Stimulated activated CD4-positive, alpha-beta T cell treated with anti-CD3 and anti-CD28 coated beads, Interleukin-2, amount 100 ng/mL, for 48 hours (primary cell): ENCODE measurements around the gene KCNJ18.
"Not testable (repeated sequence)": the region's sequence is repeated elsewhere in the genome, so short reads cannot be mapped to it uniquely, and the experiment has no call there.

Experiments
- DNase-seq, 2 donors: peaks; one replicate each; pipeline ENCODE4 v3.0.0-alpha.2; 2020

Gene KCNJ18

DNA sequence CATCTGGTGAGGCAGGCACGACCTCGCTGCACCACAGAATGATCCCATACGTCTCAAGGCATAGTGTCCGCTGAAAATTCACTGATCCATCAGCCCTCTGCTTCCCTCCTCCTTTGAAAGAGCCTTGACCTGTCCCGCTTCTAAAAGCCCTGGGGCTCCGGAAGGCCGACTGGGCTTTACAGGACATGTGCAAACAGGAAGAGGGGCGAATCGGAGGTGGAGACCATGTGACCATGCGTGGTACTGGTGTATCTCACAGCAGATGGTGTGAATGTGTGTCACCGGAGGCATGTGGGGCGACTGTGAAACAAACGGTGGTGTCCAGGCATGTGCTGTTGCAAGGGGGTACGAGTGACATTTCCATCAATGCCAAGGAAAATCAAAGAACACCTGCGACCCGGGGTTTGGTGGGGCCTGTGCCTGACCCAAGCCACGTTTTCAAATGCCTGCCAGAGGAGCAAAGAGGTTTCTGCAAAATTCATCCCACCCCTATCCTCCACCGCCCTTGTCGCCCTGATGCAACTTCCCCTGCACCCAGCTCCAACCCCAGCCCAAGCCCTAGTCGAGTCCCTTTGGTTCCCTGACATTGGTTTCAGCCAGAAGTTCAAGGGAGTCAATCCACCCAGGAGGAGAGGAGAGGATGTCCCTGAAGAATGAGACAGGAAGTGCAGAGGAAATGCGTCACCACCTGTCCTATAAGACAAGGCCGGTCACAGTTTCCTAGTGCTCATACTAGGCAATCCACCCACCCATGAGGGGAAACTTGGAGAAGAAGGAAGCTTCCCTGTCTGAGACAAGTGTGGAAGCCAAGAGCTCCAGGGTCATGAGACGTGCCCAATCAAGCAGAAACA is 5.9 kb upstream of the KCNJ18 start:
- no peak for DNase-seq

GRCh38 chr17:21687136-21687953 is 5.0 kb upstream of the KCNJ18 start:
- DNase-seq = no peak

DNA sequence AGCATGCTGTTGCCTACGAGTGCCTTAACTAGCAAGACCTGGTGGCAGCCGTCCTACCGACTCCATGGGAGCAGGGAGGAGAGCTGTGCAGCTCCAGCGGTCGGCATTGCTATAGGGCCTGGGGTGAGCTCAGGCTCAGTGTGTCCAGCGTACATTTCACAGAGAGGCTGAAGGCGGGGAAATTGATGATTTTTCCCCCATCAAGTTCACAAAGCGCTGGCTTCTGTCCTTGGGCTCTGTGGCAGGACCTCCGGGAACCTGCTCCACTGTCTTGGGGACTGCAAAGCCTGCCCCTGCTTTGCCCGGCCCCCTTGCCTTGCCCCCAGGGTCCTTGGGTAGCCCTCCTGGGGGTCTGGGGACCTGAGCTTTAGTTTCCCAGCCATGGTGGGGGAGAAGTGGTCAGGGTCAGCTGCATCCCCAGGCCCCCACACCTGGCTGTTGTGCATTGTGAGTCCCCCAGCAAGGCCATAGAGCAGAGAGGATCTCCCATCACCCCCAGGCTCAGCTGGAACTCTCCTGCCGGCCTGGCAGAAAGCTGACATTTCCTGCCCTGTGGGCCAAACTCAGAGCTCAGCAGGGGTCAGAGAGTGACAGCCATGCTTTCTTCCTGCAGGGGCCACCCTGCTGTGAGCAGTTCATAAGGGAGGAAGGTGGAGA is 3.9 kb upstream of the KCNJ18 start:
- no peak for DNase-seq

- DNase-seq = no peak
These were observed 2.7 kb upstream of the KCNJ18 start for GRCh38 chr17:21689604-21690003.

DNA sequence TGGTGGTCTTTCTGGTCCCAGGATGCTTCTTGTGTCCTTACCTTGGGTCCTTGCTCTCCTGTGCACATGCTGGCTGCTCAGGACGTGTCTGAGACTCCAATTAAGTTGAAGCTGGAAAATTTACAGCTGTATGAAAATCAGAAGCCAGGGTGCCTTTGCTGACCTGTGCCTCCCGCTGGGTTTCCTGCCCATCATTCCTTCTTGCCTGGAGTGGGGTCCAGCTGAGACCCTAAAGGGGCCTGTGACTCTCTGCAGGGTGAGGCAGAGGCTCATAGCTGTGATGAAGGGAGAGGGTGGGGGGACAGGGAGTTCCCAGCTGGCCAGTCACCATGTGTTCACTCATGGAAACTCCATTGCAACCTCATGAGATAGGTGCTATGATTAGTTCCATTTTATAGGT is 1.5 kb upstream of the KCNJ18 start:
- DNase-seq = not testable (repeated sequence)

- DNase-seq = not testable (repeated sequence)
These were observed 842 bp upstream of the KCNJ18 start for GRCh38 chr17:21691481-21691880.

- DNase-seq = not testable (repeated sequence)
These were observed 362 bp downstream of the KCNJ18 start for GRCh38 chr17:21692704-21693065.

DNA sequence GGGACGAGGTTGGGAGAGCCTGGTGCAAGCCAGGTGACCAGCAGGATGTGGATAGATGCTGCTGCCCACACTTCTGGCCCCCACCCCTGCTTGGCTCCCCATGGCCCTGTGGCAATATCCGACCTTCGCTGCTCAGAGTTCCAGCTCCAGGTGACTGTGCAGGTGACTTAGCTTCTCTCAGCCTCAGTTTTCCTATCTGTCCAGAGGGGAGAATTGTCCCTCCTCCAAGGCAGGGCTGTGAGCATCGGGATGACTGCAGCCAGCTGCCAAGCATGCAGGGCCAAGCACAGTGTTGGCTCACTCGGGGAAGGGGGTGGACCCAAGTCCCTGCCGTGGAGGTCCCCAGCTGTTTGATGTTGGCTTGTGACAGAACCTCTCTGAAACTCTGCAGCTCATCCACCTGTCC is 1.1 kb downstream of the KCNJ18 start:
- DNase-seq = not testable (repeated sequence)

DNA sequence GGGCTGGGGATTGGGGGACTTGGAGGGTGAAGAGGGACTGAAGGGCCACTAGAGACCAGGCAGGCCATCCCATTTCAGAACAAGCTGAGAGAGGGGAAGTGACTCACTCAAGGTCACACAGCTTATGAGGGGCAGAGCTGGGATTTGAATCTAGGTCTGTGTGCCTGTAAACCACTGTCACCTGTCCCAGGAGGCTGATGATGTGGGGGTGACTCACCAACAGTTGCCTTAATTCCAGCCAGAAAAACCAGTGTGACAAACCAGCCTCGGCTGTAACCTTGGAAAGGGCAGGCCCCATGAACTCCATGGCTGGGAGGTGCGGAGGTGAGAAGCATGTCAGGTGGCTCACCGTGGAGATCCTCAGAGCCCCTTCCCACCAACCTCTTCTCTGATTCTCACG is 1.6 kb downstream of the KCNJ18 start:
- DNase-seq = not testable (repeated sequence)

GRCh38 chr17:21696227-21696626 is 3.9 kb downstream of the KCNJ18 start:
- not testable (repeated sequence) for DNase-seq

DNA sequence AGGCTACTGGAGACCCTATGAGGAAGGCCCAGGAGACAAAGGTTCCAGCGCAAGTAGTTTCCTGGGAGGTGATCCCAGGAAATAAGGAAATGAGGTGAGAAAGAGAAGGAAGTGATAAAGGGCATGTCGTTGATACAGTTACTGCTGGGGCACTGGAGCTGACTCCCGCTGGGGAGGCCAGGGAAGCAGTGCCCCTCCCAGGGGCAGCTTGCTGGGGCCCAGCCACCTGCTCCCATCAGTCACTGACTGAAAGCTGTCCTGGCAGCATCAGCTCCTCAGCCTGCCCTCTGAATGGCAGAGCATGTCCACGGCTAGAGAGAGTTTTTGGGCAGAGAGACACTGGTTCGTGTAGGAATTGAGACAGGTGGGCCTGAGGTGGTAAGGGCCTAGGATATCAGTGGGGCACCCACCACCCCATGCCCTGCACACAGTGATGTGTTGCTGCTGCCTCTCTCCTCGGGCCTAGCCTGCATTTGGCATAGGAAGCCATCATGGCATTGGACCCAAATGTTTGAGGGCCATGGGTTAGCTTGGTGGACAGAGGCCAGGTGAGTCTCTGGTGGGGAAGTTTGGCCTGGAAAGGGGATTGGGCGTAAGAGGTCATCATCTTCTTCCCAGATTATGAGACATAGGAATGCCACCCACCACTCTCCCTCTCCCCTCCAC is 4.7 kb downstream of the KCNJ18 start:
- not testable (repeated sequence) for DNase-seq

GRCh38 chr17:21697508-21697860 is 5.2 kb downstream of the KCNJ18 start:
- DNase-seq = not testable (repeated sequence)

DNA sequence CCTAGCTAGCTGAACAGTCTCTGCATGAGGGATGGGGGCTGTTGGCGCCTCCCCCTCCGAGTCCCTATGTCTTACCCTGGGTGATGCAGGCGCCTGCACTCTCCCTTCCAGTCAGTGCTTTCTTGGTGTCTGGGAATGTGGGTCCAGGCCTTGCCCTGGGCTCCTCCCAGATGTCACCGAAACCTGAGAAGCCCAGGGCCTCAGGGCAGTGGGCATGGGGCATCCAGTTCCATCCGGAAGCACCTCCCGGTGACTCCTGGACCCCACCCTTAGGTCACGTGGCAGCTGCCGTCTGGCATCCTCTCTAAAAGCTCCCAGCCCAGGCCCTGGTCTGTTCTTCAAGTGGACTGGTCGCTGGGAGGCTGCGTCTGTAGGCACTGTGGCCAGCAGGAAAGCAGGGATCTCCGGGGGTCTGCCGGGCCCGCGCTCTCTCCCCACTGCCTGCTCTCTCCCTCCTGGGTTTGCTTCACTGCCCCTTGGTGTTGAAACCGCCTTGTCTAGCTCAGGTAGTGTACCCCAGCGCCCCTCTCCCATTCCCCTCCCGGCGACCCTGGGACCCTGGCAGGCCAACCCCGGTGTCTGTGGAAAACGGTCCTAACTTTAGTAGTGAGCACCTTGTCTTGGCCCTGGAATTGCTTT is 6.2 kb downstream of the KCNJ18 start:
- not testable (repeated sequence) for DNase-seq

GRCh38 chr17:21699124-21699523 is 6.8 kb downstream of the KCNJ18 start:
- DNase-seq = not testable (repeated sequence)

GRCh38 chr17:21699573-21700236 is 7.4 kb downstream of the KCNJ18 start:
- DNase-seq = not testable (repeated sequence)

GRCh38 chr17:21701090-21701489 is 8.8 kb downstream of the KCNJ18 start:
- not testable (repeated sequence) for DNase-seq

DNA sequence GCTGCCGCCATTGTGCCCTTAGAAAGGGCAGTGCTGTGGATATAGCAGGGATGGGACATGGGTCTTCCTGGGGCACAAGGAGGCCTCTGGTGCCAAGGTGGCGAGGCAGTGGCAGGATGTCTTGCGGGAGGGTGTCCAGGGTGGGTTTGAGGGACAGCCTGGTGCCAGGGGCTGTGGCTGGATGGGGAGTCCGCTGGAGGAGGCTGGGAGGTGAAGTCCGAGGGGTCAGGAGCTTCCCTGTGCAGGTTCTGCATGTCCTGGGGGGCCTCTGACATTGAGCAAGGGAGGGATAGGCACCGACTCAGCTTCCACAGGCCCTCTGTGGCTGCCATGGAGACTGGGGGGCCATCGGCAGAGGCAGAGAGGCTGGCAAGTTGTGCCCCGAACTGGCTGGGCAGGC is 9.7 kb downstream of the KCNJ18 start:
- not testable (repeated sequence) for DNase-seq

DNA sequence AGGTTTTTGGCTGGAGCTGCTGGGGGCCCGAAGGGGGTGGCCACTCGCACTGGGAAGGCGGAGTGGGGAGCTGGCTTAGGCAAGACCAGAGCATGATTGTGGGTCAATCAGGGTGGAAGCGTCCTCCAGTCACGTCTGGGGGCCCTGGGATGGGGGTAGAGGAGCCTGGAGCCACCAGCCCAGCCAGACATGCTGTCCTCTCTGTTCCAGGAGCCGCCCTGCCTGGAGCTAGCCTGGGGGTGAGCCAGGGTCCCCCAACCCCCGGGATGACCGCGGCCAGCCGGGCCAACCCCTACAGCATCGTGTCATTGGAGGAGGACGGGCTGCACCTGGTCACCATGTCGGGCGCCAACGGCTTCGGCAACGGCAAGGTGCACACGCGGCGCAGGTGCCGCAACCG is 10.2 kb downstream of the KCNJ18 start:
- not testable (repeated sequence) for DNase-seq

DNA sequence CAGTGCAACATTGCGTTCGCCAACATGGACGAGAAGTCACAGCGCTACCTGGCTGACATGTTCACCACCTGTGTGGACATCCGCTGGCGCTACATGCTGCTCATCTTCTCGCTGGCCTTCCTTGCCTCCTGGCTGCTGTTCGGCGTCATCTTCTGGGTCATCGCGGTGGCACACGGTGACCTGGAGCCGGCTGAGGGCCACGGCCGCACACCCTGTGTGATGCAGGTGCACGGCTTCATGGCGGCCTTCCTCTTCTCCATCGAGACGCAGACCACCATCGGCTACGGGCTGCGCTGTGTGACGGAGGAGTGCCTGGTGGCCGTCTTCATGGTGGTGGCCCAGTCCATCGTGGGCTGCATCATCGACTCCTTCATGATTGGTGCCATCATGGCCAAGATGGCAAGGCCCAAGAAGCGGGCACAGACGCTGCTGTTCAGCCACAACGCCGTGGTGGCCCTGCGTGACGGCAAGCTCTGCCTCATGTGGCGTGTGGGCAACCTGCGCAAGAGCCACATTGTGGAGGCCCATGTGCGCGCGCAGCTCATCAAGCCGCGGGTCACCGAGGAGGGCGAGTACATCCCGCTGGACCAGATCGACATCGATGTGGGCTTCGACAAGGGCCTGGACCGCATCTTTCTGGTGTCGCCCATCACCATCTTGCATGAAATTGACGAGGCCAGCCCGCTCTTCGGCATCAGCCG is 10.8 kb downstream of the KCNJ18 start:
- not testable (repeated sequence) for DNase-seq

DNA sequence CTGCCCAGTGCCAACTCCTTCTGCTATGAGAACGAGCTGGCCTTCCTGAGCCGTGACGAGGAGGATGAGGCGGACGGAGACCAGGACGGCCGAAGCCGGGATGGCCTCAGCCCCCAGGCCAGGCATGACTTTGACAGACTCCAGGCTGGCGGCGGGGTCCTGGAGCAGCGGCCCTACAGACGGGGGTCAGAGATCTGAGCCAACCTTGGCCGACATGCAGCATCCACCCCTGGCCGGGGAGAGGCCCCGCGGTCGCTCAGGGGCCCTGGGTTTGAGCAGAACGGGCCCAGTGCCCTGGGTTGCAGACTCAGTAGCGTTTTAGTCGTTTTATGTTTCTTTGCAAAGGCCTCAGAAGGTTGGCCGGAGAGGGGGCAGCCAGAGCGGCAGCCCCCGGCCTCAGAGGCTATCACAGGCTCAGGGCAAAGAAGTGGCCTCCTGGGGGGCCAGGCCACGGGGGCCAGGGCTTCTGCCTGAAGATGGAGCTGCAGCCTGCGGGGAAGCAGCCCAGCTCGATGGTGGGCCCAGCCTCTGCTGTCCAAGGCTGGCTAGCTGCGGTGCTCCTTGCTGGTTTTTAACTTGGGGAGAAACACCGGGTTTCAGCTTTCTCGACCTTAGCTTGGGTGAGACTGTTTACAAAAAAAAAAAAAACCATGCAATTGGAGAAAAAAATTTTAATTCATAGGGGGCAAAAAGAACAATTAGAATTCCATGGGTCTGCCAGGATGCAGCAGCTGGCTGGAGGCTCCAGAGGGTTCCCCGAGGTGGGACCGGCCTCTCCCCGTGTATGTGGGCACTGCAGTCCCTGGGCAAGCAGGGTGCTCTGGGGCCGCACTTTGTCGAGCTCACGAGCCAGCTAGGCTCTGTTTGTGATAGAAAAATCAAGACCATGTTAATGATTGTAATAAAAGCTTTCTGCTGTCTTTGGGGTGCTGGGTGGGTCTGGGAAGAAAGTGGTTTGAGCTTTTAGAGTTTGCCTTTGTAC is 11.9 kb downstream of the KCNJ18 start:
- DNase-seq = not testable (repeated sequence)
